ENCODE results near the gene ATXN1L.
"Not testable (repeated sequence)": the region's sequence is repeated elsewhere in the genome, so short reads cannot be mapped to it uniquely, and the experiment has no call there.

ATXN1L gene

GRCh38 chr16:71852561-71852960 lies 6.8 kb downstream of the ATXN1L start:
- no peak for DNase-seq

GRCh38 chr16:71853413-71853812 lies 7.6 kb downstream of the ATXN1L start:
- no peak for DNase-seq

GRCh38 chr16:71854369-71854948 lies 8.7 kb downstream of the ATXN1L start:
- no peak for DNase-seq

GRCh38 chr16:71855937-71856662 lies 10.3 kb downstream of the ATXN1L start:
- DNase-seq: peak; percentile 44

- DNase-seq: no peak
These were observed 14.2 kb downstream of the ATXN1L start for GRCh38 chr16:71859762-71860521.

GRCh38 chr16:71863995-71864394 lies 18.2 kb downstream of the ATXN1L start:
- DNase-seq: no peak

- DNase-seq: no peak
These were observed 19.5 kb downstream of the ATXN1L start for GRCh38 chr16:71865173-71865863.

- not testable (repeated sequence) for DNase-seq
These were observed 21.4 kb downstream of the ATXN1L start for GRCh38 chr16:71867175-71867574.

GRCh38 chr16:71867939-71868338 lies 22.2 kb downstream of the ATXN1L start:
- DNase-seq: no peak

GRCh38 chr16:71869089-71869488 lies 23.3 kb downstream of the ATXN1L start:
- no peak for DNase-seq

- no peak for DNase-seq
These were observed 25.0 kb downstream of the ATXN1L start for GRCh38 chr16:71870818-71871217.

GRCh38 chr16:71873199-71873598 lies 27.4 kb downstream of the ATXN1L start:
- no peak for DNase-seq

- no peak for DNase-seq
These were observed 33.1 kb downstream of the ATXN1L start for GRCh38 chr16:71878911-71879310.

- no peak for DNase-seq
These were observed 34.4 kb downstream of the ATXN1L start for GRCh38 chr16:71880176-71880575.

GRCh38 chr16:71882505-71883167 lies 36.9 kb downstream of the ATXN1L start:
- peak; percentile 91 for DNase-seq

- peak; percentile 70 for DNase-seq
These were observed 37.5 kb downstream of the ATXN1L start for GRCh38 chr16:71883168-71883848.

- peak; percentile 83 for DNase-seq
These were observed 38.3 kb downstream of the ATXN1L start, which contains the start of gene ZNF821 for GRCh38 chr16:71883849-71884638. ZNF821 (minus strand) TSS chr16:71884182; CDS start chr16:71879946, 4,236 bp downstream.

- no peak for DNase-seq
These were observed 39.5 kb downstream of the ATXN1L start for GRCh38 chr16:71885261-71885650.

- DNase-seq: no peak
These were observed 43.4 kb downstream of the ATXN1L start for GRCh38 chr16:71889147-71889546.

- no peak for DNase-seq
These were observed 48.1 kb downstream of the ATXN1L start for GRCh38 chr16:71893888-71894228.

GRCh38 chr16:71894229-71894920 lies 48.6 kb downstream of the ATXN1L start:
- peak; percentile 54 for DNase-seq
